Muscle of leg (tissue), 11 donors: ENCODE results near the gene LTO1. TPM values are rescaled to one million over a fixed set of nuclear protein-coding genes. Genes with fewer than 3 reads are reported as not detected.
"Not testable (repeated sequence)": the region's sequence is repeated elsewhere in the genome, so short reads cannot be mapped to it uniquely, and the experiment has no call there.

Source experiments
- DNase-seq: peaks from one replicate; pipeline ENCODE4 v3.0.0; 2013
- H3K27ac ChIP-seq: one replicate; pipeline ENCODE4 v1.5.1; 2013; ENCODE audit warnings: mild to moderate bottlenecking, low read length, control low read depth
- H3K27me3 ChIP-seq: one replicate; pipeline ENCODE4 v1.6.1; 2013; ENCODE audit warnings: low read length; ENCODE audit not compliant: control insufficient read depth, insufficient read depth
- H3K36me3 ChIP-seq: one replicate; pipeline ENCODE4 v1.6.1; 2013; ENCODE audit warnings: low read length; ENCODE audit not compliant: control insufficient read depth, insufficient read depth
- H3K4me1 ChIP-seq: one replicate; pipeline ENCODE4 v1.6.1; 2013; ENCODE audit warnings: low read length; ENCODE audit not compliant: control insufficient read depth, insufficient read depth
- H3K4me3 ChIP-seq: one replicate; pipeline ENCODE4 v1.5.1; 2013; ENCODE audit warnings: low read length, control low read depth
- H3K9me3 ChIP-seq: replicated peaks from 2 replicates; pipeline ENCODE4 v1.6.1; 2013; ENCODE audit warnings: low read depth, low read length; ENCODE audit not compliant: control insufficient read depth
- WGBS: methylation state at CpG from one replicate; pipeline ENCODE4 v1.1.5; 2013; ENCODE audit warnings: missing lambda C conversion rate; ENCODE audit not compliant: insufficient coverage; 5-methylcytosine and 5-hydroxymethylcytosine counted together
- polyA plus RNA-seq, 8 donors: library from polyadenylated mRNA; unstranded; fragments of 120-200 nt; gene quantifications; one replicate each; pipeline versions ENCODE4 v1.2.1 to v1.2.3, GENCODE V29; 2013; ENCODE audit warnings: inconsistent platforms in 1 of 8, low replicate concordance in 1 of 8; ENCODE audit not compliant: insufficient read length in 8 of 8, insufficient read depth in 1 of 8
- total RNA-seq: library from RNA; stranded (reverse); fragments of 120-200 nt; gene quantifications from one replicate; pipeline ENCODE4 v1.2.4, GENCODE V29; 2013

The LTO1 gene
- total and polyA plus RNA-seq, 9 donors, result 12.2 to 22.2 (median 18.7) TPM

- Histone ChIP-seq H3K4me1 (peaks cover 29% of the 10 kb centered on the region), H3K4me3 (no peak overlapping the region), H3K36me3 (no peaks in the 10 kb centered on the region), H3K27me3 (peaks cover 79% of the 10 kb centered on the region), H3K9me3 (no peaks in the 10 kb centered on the region), H3K27ac (no peak overlapping the region)
- WGBS, result 3% methylated on average over 43 of the region's 45 CpGs
- no peak for DNase-seq
Observed at GRCh38 chr11:69702769-69703452, 27.8 kb upstream of the LTO1 start.

DNA sequence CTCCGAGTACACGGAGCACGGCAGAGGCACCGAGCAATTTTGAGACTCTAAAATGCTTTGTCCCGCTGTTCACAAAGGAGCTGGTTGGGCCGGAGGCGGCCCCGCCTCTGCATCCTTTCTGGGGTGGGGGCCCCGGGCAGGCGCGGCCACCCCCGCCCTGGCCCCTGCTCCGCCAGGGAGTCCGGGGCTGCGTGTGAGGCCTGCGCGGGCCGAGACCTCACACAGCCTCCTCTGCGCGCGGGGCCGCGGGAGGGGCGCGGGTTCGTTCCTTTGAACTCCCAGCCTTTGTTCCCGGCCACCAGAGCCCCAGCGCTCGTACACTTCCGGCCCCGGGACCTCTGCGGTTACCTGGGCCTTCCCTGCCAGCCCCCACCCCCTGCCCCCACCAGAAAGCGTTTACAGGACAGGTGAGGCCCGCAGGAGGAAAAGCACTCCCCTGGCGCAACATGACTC lies 27.1 kb upstream of the LTO1 start:
- Histone ChIP-seq H3K9me3 (no peaks in the 10 kb centered on the region), H3K27me3 (peaks cover 80% of the 10 kb centered on the region), H3K36me3 (no peaks in the 10 kb centered on the region), H3K4me1 (peaks cover 29% of the 10 kb centered on the region), H3K27ac (no peak overlapping the region), H3K4me3 (no peak overlapping the region)
- WGBS, result 1% methylated on average over 32 of the region's 35 CpGs
- no peak for DNase-seq

DNA sequence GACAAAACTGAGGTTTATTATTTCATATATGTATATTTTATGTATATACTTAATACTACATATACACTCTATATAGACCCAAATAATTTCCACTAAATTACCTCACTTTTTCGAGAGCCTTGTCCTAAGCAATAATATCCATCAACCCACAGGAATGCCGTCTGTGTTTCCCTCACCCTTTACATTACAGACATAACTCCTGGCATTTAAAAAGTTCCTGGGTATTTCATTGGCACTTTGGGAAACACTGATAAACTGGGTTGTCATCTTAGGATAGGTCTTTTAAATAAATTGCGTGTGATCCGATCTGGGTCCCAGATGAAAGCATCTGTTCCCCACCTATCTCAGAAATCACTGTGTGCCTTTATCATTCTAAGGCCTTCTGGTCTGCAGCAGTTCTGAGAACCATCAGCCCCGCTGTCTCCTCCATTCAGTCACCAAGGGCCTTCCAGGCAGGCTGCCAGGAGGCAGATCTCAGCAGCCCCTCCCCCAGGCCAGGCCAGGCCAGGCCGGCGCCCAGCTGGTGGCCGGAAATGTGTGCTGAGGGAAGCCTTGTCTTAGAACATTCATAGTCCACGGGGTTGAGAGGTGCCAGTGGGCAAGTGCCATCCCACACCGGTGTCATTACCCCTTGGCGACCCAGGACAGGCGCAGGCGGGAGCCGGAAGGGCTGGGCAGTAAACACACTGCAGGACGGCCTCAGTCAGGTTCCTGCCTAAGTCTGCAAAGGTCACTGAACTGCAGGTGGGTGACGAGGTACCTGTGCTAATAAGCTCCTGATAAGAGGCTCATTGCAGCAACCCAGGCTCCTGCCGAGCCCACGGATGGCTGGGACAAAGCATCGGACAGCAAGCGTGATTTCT lies 25.4 kb upstream of the LTO1 start:
- H3K36me3 ChIP-seq, result no peaks in the 10 kb centered on the region
- H3K9me3 ChIP-seq, result no peaks in the 10 kb centered on the region
- no peak overlapping the region for H3K4me3 ChIP-seq
- no peak overlapping the region for H3K27ac ChIP-seq
- H3K4me1 ChIP-seq, result peaks cover 29% of the 10 kb centered on the region
- H3K27me3 ChIP-seq, result peaks cover 71% of the 10 kb centered on the region
- DNase-seq, result peak; percentile 92
- WGBS, result 32% methylated on average over 14 of the region's 20 CpGs

GRCh38 chr11:69699213-69699612 lies 24.1 kb upstream of the LTO1 start:
- H3K4me3 ChIP-seq, result no peak overlapping the region
- H3K27ac ChIP-seq, result no peak overlapping the region
- 47% methylated on average over 11 of the region's 13 CpGs for WGBS
- H3K27me3 ChIP-seq, result peaks cover 58% of the 10 kb centered on the region
- H3K4me1 ChIP-seq, result peaks cover 26% of the 10 kb centered on the region
- no peaks in the 10 kb centered on the region for H3K36me3 ChIP-seq
- H3K9me3 ChIP-seq, result no peaks in the 10 kb centered on the region
- peak; percentile 58 for DNase-seq

DNA sequence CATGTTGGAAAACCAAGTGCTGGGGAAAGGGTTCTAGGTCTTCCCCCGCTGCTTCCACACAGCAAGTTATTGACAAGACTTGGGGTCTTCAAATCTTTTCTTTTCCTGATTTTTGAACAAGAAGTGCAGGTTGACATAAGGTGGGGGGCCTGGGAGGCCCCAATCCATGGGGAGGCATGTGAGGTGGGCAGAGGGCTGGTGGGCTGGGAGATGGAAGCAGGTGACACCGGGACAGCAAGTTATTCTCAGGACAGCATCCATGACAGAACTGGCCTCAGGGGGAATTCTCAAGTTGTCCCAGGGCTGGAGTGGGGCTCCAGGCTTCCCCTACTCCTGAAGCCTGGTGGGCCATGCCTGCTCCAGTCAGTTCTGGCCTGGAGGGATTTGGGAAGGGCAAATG lies 23.2 kb upstream of the LTO1 start:
- no peak overlapping the region for H3K27ac ChIP-seq
- peaks cover 23% of the 10 kb centered on the region for H3K4me1 ChIP-seq
- 82% methylated on average over 1 of the region's 2 CpGs for WGBS
- H3K4me3 ChIP-seq, result no peak overlapping the region
- peaks cover 52% of the 10 kb centered on the region for H3K27me3 ChIP-seq
- H3K36me3 ChIP-seq, result no peaks in the 10 kb centered on the region
- no peak for DNase-seq
- no peaks in the 10 kb centered on the region for H3K9me3 ChIP-seq

GRCh38 chr11:69697861-69698260 lies 22.7 kb upstream of the LTO1 start:
- Histone ChIP-seq H3K4me1 (peaks cover 19% of the 10 kb centered on the region), H3K9me3 (no peaks in the 10 kb centered on the region), H3K27ac (no peak overlapping the region), H3K27me3 (peaks cover 47% of the 10 kb centered on the region), H3K36me3 (no peaks in the 10 kb centered on the region), H3K4me3 (no peak overlapping the region)
- WGBS, result 70% methylated on average over 4 of the region's 10 CpGs
- no peak for DNase-seq

GRCh38 chr11:69697469-69697843 lies 22.3 kb upstream of the LTO1 start:
- H3K4me3 ChIP-seq, result no peak overlapping the region
- peaks cover 18% of the 10 kb centered on the region for H3K4me1 ChIP-seq
- WGBS, result 45% methylated on average over 6 of the region's 8 CpGs
- no peak overlapping the region for H3K27ac ChIP-seq
- H3K9me3 ChIP-seq, result no peaks in the 10 kb centered on the region
- peaks cover 43% of the 10 kb centered on the region for H3K27me3 ChIP-seq
- H3K36me3 ChIP-seq, result no peaks in the 10 kb centered on the region
- no peak for DNase-seq

- no peaks in the 10 kb centered on the region for H3K9me3 ChIP-seq
- no peak overlapping the region for H3K4me3 ChIP-seq
- no peak for DNase-seq
- H3K27ac ChIP-seq, result no peak overlapping the region
- peaks cover 13% of the 10 kb centered on the region for H3K4me1 ChIP-seq
- H3K27me3 ChIP-seq, result peaks cover 37% of the 10 kb centered on the region
- H3K36me3 ChIP-seq, result no peaks in the 10 kb centered on the region
- 35% methylated on average over 12 of the region's 15 CpGs for WGBS
Observed at GRCh38 chr11:69696749-69697468, 21.8 kb upstream of the LTO1 start.

GRCh38 chr11:69695995-69696394 lies 20.8 kb upstream of the LTO1 start:
- not testable (repeated sequence) for H3K36me3 ChIP-seq, H3K4me3 ChIP-seq, H3K27ac ChIP-seq, H3K9me3 ChIP-seq, DNase-seq
- H3K4me1 ChIP-seq, result peaks cover 12% of the 10 kb centered on the region
- H3K27me3 ChIP-seq, result peaks cover 30% of the 10 kb centered on the region
- no CpG with 5 or more reads among the region's 6 CpGs for WGBS

DNA sequence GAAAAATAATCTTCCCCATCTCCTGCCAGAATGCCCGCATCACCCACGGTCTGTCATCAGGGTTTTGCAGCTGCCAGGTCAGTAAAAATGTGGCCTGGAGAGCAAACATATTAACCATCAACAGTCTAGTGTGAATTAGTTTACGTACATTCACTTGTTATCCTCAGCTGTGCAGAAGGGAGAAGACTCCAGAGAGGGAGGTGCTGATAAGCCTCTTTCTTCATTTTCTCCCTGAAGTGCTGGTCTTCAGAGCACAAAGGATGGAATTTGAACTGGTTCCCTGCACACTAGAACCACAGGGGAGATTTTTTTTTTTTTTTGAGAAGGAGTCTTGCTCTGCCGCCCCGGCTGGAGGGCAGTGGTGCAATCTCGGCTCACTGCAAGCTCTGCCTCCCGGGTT lies 20.4 kb upstream of the LTO1 start:
- no peaks in the 10 kb centered on the region for H3K36me3 ChIP-seq
- 58% methylated on average over 2 of the region's 7 CpGs for WGBS
- no peak for DNase-seq
- H3K9me3 ChIP-seq, result no peaks in the 10 kb centered on the region
- H3K4me3 ChIP-seq, result no peak overlapping the region
- H3K4me1 ChIP-seq, result peaks cover 8% of the 10 kb centered on the region
- H3K27ac ChIP-seq, result no peak overlapping the region
- H3K27me3 ChIP-seq, result peaks cover 26% of the 10 kb centered on the region
